SK-N-SH (cell line): ENCODE measurements around the gene NR6A1. TPM values are rescaled to one million over a fixed set of nuclear protein-coding genes. Genes with fewer than 3 reads are reported as not detected.

ENCODE experiments used
- CTCF ChIA-PET: fragments of 300-600, 350-600 bp; formaldehyde crosslinking; extraction: SDS; loops from one replicate; lab custom pipeline; 2021; lab: Yijun Ruan, JAX
- POLR2A ChIA-PET: fragments of 350-600 bp; sonication (Branson Sonifier 250); formaldehyde crosslinking; extraction: SDS; loops from one replicate; lab custom pipeline; 2020; ENCODE audit warnings: antibody characterized with exemption, inconsistent platforms; lab: Yijun Ruan, JAX
- DNase-seq: peaks from one replicate; pipeline ENCODE4 v3.0.0; 2012
- H2AFZ ChIP-seq: fragments of 200-600 bp; sonication (generic); 2 replicates; pipeline ENCODE4 v1.8.1; 2016; ENCODE audit warnings: antibody characterized with exemption, mild to moderate bottlenecking, low read depth
- H3F3A ChIP-seq: fragments of 200-600 bp; sonication (generic); replicated peaks from 2 replicates; pipeline ENCODE3; 2016; ENCODE audit warnings: antibody characterized with exemption, mild to moderate bottlenecking; ENCODE audit not compliant: insufficient read depth
- H3K27ac ChIP-seq, 2 experiments: fragments of 200-500 bp in 1 of 2; fragments of 200-600 bp in 1 of 2; sonication (Bioruptor generic) in 1 of 2; sonication (generic), shearing (Covaris generic) in 1 of 2; 2 replicates each; pipeline versions ENCODE4 v1.5.1 to v1.6.1; 2014 to 2016; ENCODE audit warnings: low read depth in 2 of 2, inconsistent platforms in 1 of 2, low read length in 1 of 2, mild to moderate bottlenecking in 1 of 2, mixed read lengths in 1 of 2
- H3K27me3 ChIP-seq: fragments of 200-600 bp; sonication (generic), shearing (Covaris generic); 2 replicates; pipeline ENCODE4 v1.6.1; 2016; ENCODE audit warnings: mixed run types; ENCODE audit not compliant: insufficient read depth
- H3K36me3 ChIP-seq, 2 experiments: fragments of 200-500 bp in 1 of 2; fragments of 200-600 bp in 1 of 2; sonication (Bioruptor generic) in 1 of 2; sonication (generic) in 1 of 2; replicated peaks in 1 of 2; 2 replicates each; pipeline versions ENCODE3 to v1.5.1; 2014 to 2016; ENCODE audit warnings: low read length in 1 of 2, mild to moderate bottlenecking in 1 of 2; ENCODE audit not compliant: insufficient read depth in 2 of 2, control insufficient read depth in 1 of 2
- H3K4me1 ChIP-seq, 2 experiments: fragments of 200-500 bp in 1 of 2; fragments of 200-600 bp in 1 of 2; sonication (Bioruptor generic) in 1 of 2; sonication (generic), shearing (Covaris generic) in 1 of 2; 2 replicates each; pipeline versions ENCODE4 v1.5.1 to v1.6.1; 2014 to 2016; ENCODE audit warnings: low read depth in 1 of 2, low read length in 1 of 2, mixed run types in 1 of 2; ENCODE audit not compliant: insufficient read depth in 2 of 2, control insufficient read depth in 1 of 2
- H3K4me2 ChIP-seq: fragments of 200-600 bp; sonication (generic), shearing (Covaris generic); 2 replicates; pipeline ENCODE4 v1.6.1; 2017; ENCODE audit warnings: mixed run types
- H3K4me3 ChIP-seq, 2 experiments: fragments of 200-500 bp in 1 of 2; fragments of 200-600 bp in 1 of 2; sonication (Bioruptor generic) in 1 of 2; sonication (generic), shearing (Covaris generic) in 1 of 2; 2 replicates each; pipeline versions ENCODE4 v1.5.1 to v1.8.1; 2014 to 2016; ENCODE audit warnings: low read depth in 2 of 2, inconsistent platforms in 1 of 2, low read length in 1 of 2, mild to moderate bottlenecking in 1 of 2, mixed read lengths in 1 of 2, moderate library complexity in 1 of 2
- H3K79me2 ChIP-seq: fragments of 200-600 bp; sonication (generic); 2 replicates; pipeline ENCODE4 v1.8.1; 2017; ENCODE audit warnings: mild to moderate bottlenecking; ENCODE audit not compliant: insufficient read depth
- H3K9ac ChIP-seq: fragments of 200-600 bp; sonication (generic); 2 replicates; pipeline ENCODE4 v1.6.1; 2017; ENCODE audit warnings: mixed run types
- H3K9me2 ChIP-seq: fragments of 200-600 bp; sonication (generic); 2 replicates; pipeline ENCODE4 v1.6.1; 2017; ENCODE audit warnings: mixed run types
- H3K9me3 ChIP-seq: fragments of 200-600 bp; sonication (generic); 2 replicates; pipeline ENCODE4 v1.6.1; 2017; ENCODE audit warnings: mixed run types, mild to moderate bottlenecking, moderate library complexity
- H4K20me1 ChIP-seq: fragments of 200-600 bp; sonication (generic); 2 replicates; pipeline ENCODE4 v1.6.1; 2017; ENCODE audit warnings: mild to moderate bottlenecking, mixed run types; ENCODE audit not compliant: insufficient read depth
- CHD2 ChIP-seq: fragments of 150-350 bp; IDR thresholded peaks from 2 replicates; pipeline ENCODE4 v1.6.1; 2018; ENCODE audit warnings: low read length; ENCODE audit not compliant: partially characterized antibody
- ELF1 ChIP-seq: IDR thresholded peaks from 2 replicates; pipeline ENCODE4 v1.4.0; 2012
- EP300 ChIP-seq, 2 experiments: IDR thresholded peaks; 2 replicates each; pipeline versions ENCODE4 v1.4.0 to v1.6.1; 2012; ENCODE audit warnings: borderline replicate concordance in 1 of 2, low read depth in 1 of 2, low read length in 1 of 2
- EZH2phosphoT487 ChIP-seq: fragments of 200-600 bp; sonication (generic); IDR thresholded peaks from 2 replicates; pipeline ENCODE4 v1.6.1; 2017; ENCODE audit warnings: low read depth, mixed run types, mild to moderate bottlenecking, antibody characterized with exemption, moderate library complexity, borderline replicate concordance
- FOSL2 ChIP-seq: IDR thresholded peaks from 2 replicates; pipeline ENCODE4 v1.4.0; 2012; ENCODE audit warnings: low read depth, mild to moderate bottlenecking, moderate library complexity, borderline replicate concordance
- FOXM1 ChIP-seq: IDR thresholded peaks from 2 replicates; pipeline ENCODE4 v1.4.0; 2012; ENCODE audit warnings: low read depth, mild to moderate bottlenecking
- GABPA ChIP-seq: IDR thresholded peaks from 2 replicates; pipeline ENCODE4 v1.4.0; 2012; ENCODE audit warnings: low read depth, mild to moderate bottlenecking
- GATA2 ChIP-seq: sonication (generic); formaldehyde crosslinking; IDR thresholded peaks from 2 replicates; pipeline ENCODE4 v1.5.0; 2020; ENCODE audit warnings: mild to moderate bottlenecking, missing genetic modification reagents
- JUND ChIP-seq: IDR thresholded peaks from 2 replicates; pipeline ENCODE4 v1.4.0; 2012
- MXI1 ChIP-seq: IDR thresholded peaks from 2 replicates; pipeline ENCODE4 v1.6.1; 2012; ENCODE audit warnings: mild to moderate bottlenecking, low read depth, low read length, improper control_type of control experiment
- RAD21 ChIP-seq: IDR thresholded peaks from 2 replicates; pipeline ENCODE4 v1.6.1; 2012; ENCODE audit warnings: mild to moderate bottlenecking, low read length
- RFX5 ChIP-seq: IDR thresholded peaks from 2 replicates; pipeline ENCODE4 v1.6.1; 2012; ENCODE audit warnings: mild to moderate bottlenecking, improper control_type of control experiment, low read length
- RXRA ChIP-seq: IDR thresholded peaks from 2 replicates; pipeline ENCODE4 v1.4.0; 2012; ENCODE audit warnings: low read depth, mild to moderate bottlenecking, borderline replicate concordance
- SMC3 ChIP-seq: IDR thresholded peaks from 2 replicates; pipeline ENCODE4 v1.6.1; 2012; ENCODE audit warnings: low read depth, low read length, improper control_type of control experiment
- TAF1 ChIP-seq: IDR thresholded peaks from 2 replicates; pipeline ENCODE4 v1.6.1; 2012; ENCODE audit warnings: low read depth, mild to moderate bottlenecking, low read length, moderate library complexity, borderline replicate concordance
- TCF12 ChIP-seq: IDR thresholded peaks from 2 replicates; pipeline ENCODE4 v1.4.0; 2012
- USF2 ChIP-seq: fragments of 150-350 bp; IDR thresholded peaks from 2 replicates; pipeline ENCODE4 v1.6.1; 2017; ENCODE audit warnings: antibody characterized with exemption, low read length, low read depth, borderline replicate concordance
- YY1 ChIP-seq: IDR thresholded peaks from 2 replicates; pipeline ENCODE4 v1.4.0; 2012; ENCODE audit warnings: low read depth, mild to moderate bottlenecking
- WGBS: methylation state at CpG from one replicate; pipeline ENCODE4 v1.1.6; 2017; ENCODE audit warnings: low lambda C conversion rate; 5-methylcytosine and 5-hydroxymethylcytosine counted together
- polyA plus RNA-seq, 3 experiments: library from polyadenylated mRNA; depleted of rRNA; stranded (reverse); fragments of >200 nt; gene quantifications; 2 replicates each; pipeline ENCODE4 v1.2.3, GENCODE V29; 2012
- TF ChIP-seq, protein P1 (sequence below): IDR thresholded peaks from 2 replicates; pipeline ENCODE4 v1.4.0; 2012; ENCODE audit warnings: low read depth, borderline replicate concordance

The NR6A1 gene
- polyA plus RNA-seq, 1 of the 3 experiments (the other 2 are of a cell fraction): 1.2 TPM

- Histone ChIP-seq H3K27ac (no peak overlapping the region), H3K79me2 (no peaks in the 10 kb centered on the region), H3K9ac (no peak overlapping the region), H3K9me2 (no peaks in the 10 kb centered on the region), H3K27me3 (no peaks in the 10 kb centered on the region), H3K4me1 (no peaks in the 10 kb centered on the region), H3F3A (no peaks in the 10 kb centered on the region), H2AFZ (no peak overlapping the region), H4K20me1 (no peaks in the 10 kb centered on the region), H3K9me3 (no peaks in the 10 kb centered on the region), H3K4me2 (no peak overlapping the region), H3K4me3 (no peak overlapping the region), H3K36me3 (no peaks in the 10 kb centered on the region)
- CTCF ChIA-PET: interaction anchor here (0.8 to 4.1 kb wide), 10 partner anchors 8 to 533 kb away, joined by 3 to 31 read pairs (median 4); no protein-coding TSS in a partner anchor
- 100% methylated on average over 2 of the region's 2 CpGs for WGBS
- POLR2A ChIA-PET: no interaction called here
- no peak for TF ChIP-seq SMC3
- no peak for TF ChIP-seq RFX5
- TF ChIP-seq EP300 (IDR thresholded peaks at IDR 0.05; ENCODE audit: borderline replicate concordance in 1 of 2, low read depth in 1 of 2, low read length in 1 of 2): no peak
- no peak for TF ChIP-seq RAD21
- no peak for TF ChIP-seq FOXM1
- TF ChIP-seq ELF1: no peak
- no peak for TF ChIP-seq YY1
- DNase-seq: no peak
Measured at GRCh38 chr9:124544535-124544934, 226.6 kb downstream of the NR6A1 start.

GRCh38 chr9:124541824-124542223 is 229.3 kb downstream of the NR6A1 start:
- Histone ChIP-seq H4K20me1 (no peaks in the 10 kb centered on the region), H3K4me1 (no peaks in the 10 kb centered on the region), H3K27me3 (no peaks in the 10 kb centered on the region), H3K9me2 (no peaks in the 10 kb centered on the region), H3K4me2 (no peak overlapping the region), H3K27ac (no peak overlapping the region)
- TF ChIP-seq TAF1 (no peak), EZH2phosphoT487 (no peak), GATA2 (CRISPR knock-in tag) (no peak), TCF12 (no peak), RXRA (no peak), MXI1 (no peak), GABPA (no peak), CHD2 (no peak), USF2 (no peak), EP300 (IDR thresholded peaks at IDR 0.05; ENCODE audit: borderline replicate concordance in 1 of 2, low read depth in 1 of 2, low read length in 1 of 2) (no peak), JUND (no peak), FOSL2 (no peak), ELF1 (no peak), YY1 (no peak), SMC3 (no peak)
- TF ChIP-seq, protein P1, sequence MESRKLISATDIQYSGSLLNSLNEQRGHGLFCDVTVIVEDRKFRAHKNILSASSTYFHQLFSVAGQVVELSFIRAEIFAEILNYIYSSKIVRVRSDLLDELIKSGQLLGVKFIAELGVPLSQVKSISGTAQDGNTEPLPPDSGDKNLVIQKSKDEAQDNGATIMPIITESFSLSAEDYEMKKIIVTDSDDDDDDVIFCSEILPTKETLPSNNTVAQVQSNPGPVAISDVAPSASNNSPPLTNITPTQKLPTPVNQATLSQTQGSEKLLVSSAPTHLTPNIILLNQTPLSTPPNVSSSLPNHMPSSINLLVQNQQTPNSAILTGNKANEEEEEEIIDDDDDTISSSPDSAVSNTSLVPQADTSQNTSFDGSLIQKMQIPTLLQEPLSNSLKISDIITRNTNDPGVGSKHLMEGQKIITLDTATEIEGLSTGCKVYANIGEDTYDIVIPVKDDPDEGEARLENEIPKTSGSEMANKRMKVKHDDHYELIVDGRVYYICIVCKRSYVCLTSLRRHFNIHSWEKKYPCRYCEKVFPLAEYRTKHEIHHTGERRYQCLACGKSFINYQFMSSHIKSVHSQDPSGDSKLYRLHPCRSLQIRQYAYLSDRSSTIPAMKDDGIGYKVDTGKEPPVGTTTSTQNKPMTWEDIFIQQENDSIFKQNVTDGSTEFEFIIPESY: no peak
- TF ChIP-seq, all 33 proteins: peak for 0
- CTCF ChIA-PET: interaction anchor here (1.5 kb wide), 1 partner anchor 10 kb away, joined by 7 read pairs; no protein-coding TSS in a partner anchor
- no peak overlapping the region for H2AFZ ChIP-seq
- no peak overlapping the region for H3K9ac ChIP-seq
- no peaks in the 10 kb centered on the region for H3K9me3 ChIP-seq
- H3F3A ChIP-seq: no peaks in the 10 kb centered on the region
- no peak for DNase-seq
- no peak overlapping the region for H3K4me3 ChIP-seq
- no peaks in the 10 kb centered on the region for H3K36me3 ChIP-seq
- no peaks in the 10 kb centered on the region for H3K79me2 ChIP-seq
- POLR2A ChIA-PET: no interaction called here
